Ammon's horn (tissue), 1 donor: ENCODE results near the gene TNRC6B.
"Not testable (repeated sequence)": the region's sequence is repeated elsewhere in the genome, so short reads cannot be mapped to it uniquely, and the experiment has no call there.

Experiments used
- DNase-seq: peaks from one replicate; pipeline ENCODE4 v3.0.0-alpha.2; 2016; ENCODE audit warnings: low spot score

The TNRC6B gene, protein sequence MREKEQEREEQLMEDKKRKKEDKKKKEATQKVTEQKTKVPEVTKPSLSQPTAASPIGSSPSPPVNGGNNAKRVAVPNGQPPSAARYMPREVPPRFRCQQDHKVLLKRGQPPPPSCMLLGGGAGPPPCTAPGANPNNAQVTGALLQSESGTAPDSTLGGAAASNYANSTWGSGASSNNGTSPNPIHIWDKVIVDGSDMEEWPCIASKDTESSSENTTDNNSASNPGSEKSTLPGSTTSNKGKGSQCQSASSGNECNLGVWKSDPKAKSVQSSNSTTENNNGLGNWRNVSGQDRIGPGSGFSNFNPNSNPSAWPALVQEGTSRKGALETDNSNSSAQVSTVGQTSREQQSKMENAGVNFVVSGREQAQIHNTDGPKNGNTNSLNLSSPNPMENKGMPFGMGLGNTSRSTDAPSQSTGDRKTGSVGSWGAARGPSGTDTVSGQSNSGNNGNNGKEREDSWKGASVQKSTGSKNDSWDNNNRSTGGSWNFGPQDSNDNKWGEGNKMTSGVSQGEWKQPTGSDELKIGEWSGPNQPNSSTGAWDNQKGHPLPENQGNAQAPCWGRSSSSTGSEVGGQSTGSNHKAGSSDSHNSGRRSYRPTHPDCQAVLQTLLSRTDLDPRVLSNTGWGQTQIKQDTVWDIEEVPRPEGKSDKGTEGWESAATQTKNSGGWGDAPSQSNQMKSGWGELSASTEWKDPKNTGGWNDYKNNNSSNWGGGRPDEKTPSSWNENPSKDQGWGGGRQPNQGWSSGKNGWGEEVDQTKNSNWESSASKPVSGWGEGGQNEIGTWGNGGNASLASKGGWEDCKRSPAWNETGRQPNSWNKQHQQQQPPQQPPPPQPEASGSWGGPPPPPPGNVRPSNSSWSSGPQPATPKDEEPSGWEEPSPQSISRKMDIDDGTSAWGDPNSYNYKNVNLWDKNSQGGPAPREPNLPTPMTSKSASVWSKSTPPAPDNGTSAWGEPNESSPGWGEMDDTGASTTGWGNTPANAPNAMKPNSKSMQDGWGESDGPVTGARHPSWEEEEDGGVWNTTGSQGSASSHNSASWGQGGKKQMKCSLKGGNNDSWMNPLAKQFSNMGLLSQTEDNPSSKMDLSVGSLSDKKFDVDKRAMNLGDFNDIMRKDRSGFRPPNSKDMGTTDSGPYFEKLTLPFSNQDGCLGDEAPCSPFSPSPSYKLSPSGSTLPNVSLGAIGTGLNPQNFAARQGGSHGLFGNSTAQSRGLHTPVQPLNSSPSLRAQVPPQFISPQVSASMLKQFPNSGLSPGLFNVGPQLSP (N-terminal part only)

DNA sequence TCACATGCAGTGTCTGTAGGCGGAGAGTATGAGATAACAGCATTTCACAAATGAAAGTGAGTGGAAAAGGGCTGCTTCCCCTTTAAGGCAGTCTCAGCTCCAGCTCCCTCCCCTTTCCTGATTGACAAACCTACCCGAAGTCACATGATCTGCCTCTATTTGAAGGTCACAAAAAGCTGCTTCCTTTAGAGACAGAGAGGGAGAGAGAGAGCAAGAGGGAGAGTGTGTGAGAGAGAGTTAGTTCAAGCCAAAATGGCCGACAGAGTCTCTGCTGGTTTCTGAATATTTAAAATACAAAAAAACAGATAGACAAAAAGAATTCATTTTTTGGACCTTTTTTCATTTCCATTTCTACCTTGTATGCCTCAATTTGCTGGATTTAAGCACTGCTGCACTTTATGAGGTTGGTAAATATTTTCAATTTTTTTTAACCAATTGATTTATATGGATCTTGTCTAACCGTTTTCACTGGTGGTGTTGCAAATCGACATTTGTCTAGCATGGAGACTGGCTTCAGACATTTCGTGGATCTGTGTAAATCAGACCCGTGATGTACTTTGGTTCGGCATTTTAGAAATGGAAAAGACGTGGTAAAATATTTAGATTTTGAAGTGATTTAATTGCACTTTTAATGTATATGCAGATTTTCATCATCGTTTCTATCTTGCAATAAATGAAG, at the start of gene TNRC6B:
TNRC6B (plus strand) TSS at position 188 of the 679 bp plus-strand sequence; CDS start at position 399, 211 bp downstream.
- DNase-seq, result peak; percentile 99

- DNase-seq, result no peak
Observed at GRCh38 chr22:40128989-40129388, 48.7 kb upstream of the TNRC6B start.

- no peak for DNase-seq
Observed at GRCh38 chr22:40137132-40137531, 40.6 kb upstream of the TNRC6B start.

- DNase-seq, result no peak
Observed at GRCh38 chr22:40138866-40139265, 38.9 kb upstream of the TNRC6B start.

GRCh38 chr22:40147388-40148176, 30.1 kb upstream of the TNRC6B start:
- DNase-seq, result no peak

- DNase-seq, result no peak
Observed at GRCh38 chr22:40153192-40153591, 24.5 kb upstream of the TNRC6B start.

DNA sequence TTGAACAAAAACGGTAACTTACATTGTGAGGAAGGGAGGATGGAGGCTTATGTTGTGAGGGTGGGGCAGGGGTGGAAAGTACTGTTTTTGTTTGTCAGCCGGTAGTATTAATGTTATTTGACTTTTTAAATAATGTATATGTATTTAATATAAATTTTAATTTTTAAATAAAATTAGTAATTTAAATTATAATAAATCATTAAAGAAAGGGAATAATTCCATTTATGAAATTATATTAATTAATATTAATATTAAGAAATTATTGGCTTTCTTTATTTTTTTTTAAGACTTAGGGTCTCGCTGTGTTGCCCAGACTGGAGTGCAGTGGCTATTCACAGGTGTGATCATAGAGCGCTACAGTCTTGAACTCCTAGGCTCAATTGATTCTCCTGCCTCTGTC, 24.0 kb upstream of the TNRC6B start:
- DNase-seq, result no peak

DNA sequence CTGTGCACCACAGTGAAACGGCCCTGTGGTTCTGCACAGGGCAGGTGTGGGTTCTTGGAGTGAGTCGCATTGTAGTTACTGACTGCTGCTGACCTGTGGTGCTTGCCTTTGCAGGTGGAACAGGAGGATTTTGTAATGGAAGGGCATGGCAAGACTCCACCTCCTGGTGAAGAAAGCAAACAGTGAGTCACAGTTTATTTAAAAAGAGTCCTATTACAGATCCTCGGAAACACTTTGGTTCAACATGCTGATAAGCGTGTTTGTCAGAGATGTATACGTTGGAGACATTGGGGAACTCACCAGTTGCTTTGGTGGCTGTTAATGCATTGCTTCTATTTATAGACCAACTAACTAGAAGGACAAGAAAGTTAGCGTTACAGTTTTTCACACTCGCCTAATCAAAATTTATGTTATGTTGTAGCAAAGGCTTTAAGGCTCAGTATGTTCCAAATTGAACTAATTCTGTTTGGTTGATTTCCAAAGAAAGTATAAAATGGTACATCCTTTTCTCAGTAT, 21.7 kb upstream of the TNRC6B start:
- no peak for DNase-seq

DNA sequence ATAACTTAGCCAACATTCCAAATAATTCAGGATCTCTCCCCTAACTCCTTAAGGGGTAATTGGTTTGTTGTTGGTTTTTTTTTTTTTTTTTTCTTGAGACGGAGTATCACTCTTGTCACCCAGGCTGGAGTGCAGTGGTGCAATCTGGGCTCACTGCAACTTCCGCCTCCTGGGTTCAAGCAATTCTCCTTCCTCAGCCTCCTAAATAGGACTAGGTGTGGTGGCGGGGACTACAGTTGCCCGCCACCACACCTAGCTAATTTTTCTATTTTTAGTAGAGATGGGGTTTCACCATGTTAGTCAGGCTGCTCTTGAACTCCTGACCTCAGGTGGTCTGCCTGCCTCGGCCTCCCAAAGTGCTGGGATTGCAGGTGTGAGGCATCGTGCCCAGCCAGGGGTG, 21.0 kb upstream of the TNRC6B start:
- not testable (repeated sequence) for DNase-seq

GRCh38 chr22:40157330-40157945, 20.3 kb upstream of the TNRC6B start:
- DNase-seq, result no peak

- no peak for DNase-seq
Observed at GRCh38 chr22:40161194-40161593, 16.5 kb upstream of the TNRC6B start.

DNA sequence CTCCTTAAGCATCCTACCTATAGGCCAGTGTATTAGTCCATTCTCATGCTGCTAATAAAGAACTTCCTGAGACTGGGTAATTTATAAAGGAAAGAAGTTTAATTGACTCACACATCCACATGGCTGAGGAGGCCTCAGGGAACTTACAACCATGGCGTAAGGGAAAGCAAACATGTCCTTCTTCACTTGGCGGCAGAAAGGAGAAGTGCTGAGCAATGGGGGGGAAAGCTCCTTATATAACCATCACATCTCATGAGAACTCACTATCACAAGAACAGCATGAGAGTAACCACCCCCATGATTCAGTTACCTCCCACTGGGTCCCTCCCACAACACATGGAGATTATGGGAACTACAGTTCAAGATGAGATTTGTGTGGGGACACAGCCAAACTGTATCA, 12.2 kb upstream of the TNRC6B start:
- not testable (repeated sequence) for DNase-seq

DNA sequence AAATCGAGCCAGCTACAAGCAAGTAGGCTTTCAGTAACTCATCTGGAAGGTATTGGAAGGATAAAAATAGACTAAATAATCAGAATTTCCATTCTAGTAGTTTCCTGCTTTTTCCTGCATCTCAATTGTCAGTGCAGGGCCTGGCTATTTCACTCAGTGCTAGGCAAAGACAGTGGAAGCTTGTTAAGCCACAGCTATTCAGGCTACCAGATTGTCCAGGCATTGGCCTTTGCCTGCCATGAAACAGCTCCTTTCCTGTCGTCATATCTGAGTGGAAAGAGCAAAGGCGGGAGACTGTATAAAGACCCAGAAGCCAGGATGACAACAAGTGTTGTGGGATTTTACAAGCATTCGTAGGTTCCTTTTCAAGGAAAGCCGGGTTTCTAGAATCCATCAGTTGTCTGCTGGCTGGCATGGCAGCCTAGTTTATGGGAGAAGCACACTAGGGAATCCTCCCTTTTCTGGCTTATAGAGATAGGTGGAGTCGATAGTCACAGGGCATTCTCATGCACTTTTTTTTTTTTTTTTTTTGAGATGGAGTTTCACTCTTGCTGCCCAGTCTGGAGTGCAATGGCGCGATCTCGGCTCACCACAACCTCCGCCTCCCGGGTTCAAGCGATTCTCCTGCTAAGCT, 2.0 kb upstream of the TNRC6B start:
- DNase-seq, result peak; percentile 28

- peak; percentile 39 for DNase-seq
Observed at GRCh38 chr22:40176921-40177737, 596 bp upstream of the TNRC6B start.

DNA sequence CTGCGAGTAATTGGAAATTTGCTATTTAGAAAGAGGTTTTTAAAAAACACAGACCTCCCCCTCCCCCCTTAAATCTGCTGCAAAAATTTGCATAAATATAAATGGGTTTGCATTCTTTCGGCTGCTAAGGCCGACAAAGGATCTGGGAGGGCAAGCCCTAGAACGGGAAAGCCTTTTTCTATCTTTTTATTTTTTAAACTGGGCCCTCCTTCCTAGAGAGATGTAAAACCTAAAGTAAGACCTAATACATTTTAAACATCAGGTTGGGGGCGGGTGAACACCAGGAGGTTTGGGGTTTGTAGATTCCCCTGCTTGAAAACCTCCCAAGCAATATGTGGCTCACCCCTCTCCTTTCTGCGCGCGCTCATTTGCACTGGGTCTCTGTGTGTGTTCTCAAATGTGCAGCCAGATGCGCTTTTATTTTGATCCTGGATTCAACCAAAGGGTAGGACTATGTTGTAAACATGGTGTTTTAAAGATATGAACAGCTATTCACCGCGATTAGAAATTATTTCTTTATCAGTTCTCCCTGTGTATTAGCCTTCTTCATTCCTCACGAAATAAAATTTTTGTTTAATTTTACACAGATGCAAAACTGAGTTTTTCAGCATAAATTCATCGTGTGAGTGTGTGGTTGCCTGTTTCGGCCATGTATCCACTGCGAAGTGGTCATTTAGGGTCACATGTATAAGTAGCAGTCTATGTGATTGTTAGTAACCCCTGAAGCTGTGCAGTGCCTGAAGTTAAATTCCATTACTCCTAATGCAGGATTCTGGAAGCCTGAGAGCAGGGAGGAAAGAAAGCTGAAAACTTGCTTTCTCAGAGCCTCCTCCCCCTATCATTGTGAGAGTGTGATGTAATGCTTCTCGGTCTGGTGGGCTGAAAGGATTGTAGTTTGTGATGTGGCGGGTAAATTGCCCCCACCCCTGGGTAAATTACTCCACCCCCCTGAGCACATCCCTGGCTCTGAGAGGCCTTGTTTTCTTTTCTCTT, 988 bp downstream of the TNRC6B start:
- peak; percentile 59 for DNase-seq

- no peak for DNase-seq
Observed at GRCh38 chr22:40179526-40179925, 1.8 kb downstream of the TNRC6B start.

- DNase-seq, result no peak
Observed at GRCh38 chr22:40180403-40180802, 2.7 kb downstream of the TNRC6B start.
